Measurements from ENCODE around the gene RWDD2A.
"Not testable (repeated sequence)": the region's sequence is repeated elsewhere in the genome, so short reads cannot be mapped to it uniquely, and the experiment has no call there.

Gene RWDD2A

DNA sequence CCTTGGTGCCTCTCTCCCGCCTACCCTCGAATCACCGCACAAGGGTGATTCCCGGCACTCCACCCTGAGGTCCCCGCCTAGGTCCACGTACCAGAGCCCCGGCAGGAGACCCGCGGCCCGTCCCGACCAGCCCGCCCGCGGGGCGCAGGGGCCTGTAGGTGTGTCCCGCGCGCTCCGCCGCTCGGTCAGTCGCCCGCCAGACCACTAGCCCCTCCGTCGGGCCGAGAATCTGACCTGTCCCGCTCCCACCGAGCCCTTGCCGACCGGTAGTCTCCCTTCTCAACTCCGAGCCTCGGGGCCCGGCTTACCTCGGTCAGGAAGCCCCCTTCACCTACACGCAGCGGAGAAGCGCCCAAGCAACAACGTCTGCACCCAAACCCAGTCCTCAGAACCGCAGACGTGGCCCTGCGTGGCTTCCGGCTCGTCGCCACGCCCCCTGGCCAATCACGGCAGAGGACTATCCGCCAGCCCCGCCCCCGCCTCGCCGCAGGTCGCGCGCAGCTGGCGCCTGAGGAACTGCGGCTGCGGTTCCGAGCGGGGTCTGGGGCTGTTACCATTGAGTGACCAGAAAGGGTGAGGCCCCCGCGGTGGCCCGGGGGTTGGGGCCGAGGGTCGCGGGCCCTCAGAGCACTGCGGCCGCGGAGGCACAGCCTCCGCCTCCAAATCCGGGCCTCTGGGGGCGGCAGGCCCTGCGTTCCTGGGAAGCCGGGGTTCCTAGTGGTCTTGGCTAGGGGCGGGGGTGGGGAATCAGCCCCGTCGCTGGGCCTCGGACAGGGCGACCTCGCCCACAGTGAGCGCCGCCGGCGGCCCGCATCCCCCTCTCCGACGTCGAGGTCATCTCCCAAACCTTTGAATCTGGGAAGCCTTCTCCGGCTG lies at the start of gene RWDD2A, which contains the start of gene PGM3:
Gene RWDD2A (plus strand): TSS at position 487 of the 876 bp plus-strand sequence. CDS start 1,095 bp downstream, outside the sequence.
Gene PGM3 (minus strand): TSS at position 395 of the 876 bp plus-strand sequence. CDS start 2,253 bp downstream, outside the sequence.
- peak; percentile 89 to 90 for DNase-seq

- no peak for DNase-seq
Observed at GRCh38 chr6:83151114-83151513, 42.0 kb upstream of the RWDD2A start.

- no peak for DNase-seq
Observed at GRCh38 chr6:83152913-83153312, 40.2 kb upstream of the RWDD2A start.

- no peak for DNase-seq
Observed at GRCh38 chr6:83153883-83154521, 39.2 kb upstream of the RWDD2A start.

- no peak for DNase-seq
Observed at GRCh38 chr6:83155794-83156193, 37.4 kb upstream of the RWDD2A start.

- no peak for DNase-seq
Observed at GRCh38 chr6:83160167-83160566, 33.0 kb upstream of the RWDD2A start.

GRCh38 chr6:83167726-83168278 lies 25.4 kb upstream of the RWDD2A start:
- no peak for DNase-seq

DNA sequence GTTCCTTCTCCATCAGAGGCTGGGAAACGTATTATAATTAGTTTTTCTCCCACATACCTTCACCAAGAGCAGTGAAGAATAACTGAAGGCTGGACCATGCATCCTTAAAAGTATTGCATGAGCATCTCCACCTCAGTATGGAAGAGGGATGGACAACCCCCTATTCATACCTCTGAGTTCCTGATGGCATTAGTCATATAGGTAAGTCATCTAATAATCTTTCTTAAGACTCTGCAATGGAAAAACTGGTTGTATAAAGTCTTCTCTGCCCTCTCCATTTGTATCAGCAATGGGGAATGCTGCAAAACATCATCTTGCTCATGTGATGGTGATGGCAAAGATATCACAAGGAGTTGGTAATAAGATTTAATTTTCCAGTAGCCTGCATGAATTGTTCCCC lies 24.6 kb upstream of the RWDD2A start:
- DNase-seq: no peak

DNA sequence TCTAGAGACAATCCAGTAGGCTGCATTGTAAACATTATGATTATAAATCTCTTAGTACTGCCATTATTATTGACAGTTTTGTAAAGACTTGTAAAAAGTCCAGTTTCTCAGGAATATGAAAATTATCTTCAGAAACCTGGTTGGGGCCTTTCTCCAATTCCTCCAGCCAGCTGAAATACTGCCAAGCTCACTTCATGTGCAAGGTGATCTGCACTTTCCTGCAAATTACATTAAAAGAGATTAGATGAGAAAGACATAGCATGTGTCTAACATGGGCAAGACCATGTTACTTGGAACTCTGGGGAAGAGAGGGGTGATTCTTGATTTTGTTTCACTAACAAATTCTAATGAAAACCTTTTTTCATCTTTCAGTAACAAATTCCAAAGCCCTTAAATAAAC lies 24.1 kb upstream of the RWDD2A start:
- DNase-seq: no peak

DNA sequence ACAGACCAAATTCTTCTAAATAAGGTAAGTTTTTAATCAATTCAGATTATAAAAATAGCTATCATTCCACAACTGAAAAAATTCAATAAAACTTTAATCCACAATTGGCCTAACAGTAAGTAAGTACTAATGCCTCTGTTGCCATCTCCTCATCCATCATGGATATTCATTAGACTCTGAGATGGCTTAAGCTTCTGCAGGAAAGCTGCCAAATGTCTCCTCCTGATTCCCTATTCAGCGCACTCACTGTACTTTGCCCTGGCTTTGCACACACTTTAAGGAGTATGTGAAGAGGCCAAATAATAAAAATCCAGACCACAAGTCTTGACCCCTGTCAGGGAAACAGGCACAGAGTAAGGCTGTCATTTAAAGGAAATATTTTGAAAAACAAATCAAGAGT lies 23.6 kb upstream of the RWDD2A start:
- no peak for DNase-seq

DNA sequence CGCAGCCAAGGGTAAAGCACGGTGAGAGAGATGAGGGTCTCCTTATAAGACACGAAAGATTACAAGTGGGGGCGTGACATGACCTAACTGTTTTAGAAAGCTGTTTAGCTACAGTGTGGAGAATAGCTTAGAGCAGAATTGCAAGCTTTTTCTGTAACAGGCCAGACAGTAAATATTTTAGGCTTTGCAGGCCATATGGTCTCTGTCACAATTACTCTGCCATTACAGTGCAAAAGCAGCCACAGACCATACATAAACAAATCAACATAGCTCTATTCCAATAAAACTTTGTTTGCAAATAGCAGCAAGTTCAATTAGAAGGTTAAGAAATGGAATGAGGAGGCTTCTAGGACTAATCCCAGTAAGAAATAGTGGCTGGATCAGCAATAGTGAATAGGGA lies 16.9 kb upstream of the RWDD2A start:
- no peak for DNase-seq

GRCh38 chr6:83180426-83180950 lies 12.7 kb upstream of the RWDD2A start:
- no peak for DNase-seq

DNA sequence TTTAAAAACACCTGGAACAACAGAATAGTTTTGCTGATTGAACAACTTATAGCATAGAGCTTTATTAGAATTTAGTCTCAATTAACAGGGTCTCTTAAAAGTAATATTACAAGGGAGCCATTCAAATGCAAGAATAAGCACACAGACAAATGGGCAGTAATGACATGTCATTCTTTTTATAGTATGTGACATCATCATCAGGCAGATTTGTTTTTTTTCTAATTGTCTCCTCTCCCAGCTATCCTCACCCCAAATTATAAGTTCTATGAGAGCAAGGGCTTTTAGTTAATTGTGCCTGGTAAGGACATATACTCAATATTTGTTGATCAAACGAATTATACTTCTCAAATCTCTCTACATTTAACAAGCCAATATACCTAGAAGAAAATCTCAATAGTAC lies 11.0 kb upstream of the RWDD2A start:
- DNase-seq: no peak

GRCh38 chr6:83183082-83183828 lies 9.9 kb upstream of the RWDD2A start:
- no peak for DNase-seq

GRCh38 chr6:83185096-83185495 lies 8.1 kb upstream of the RWDD2A start:
- no peak for DNase-seq

- DNase-seq: no peak
Observed at GRCh38 chr6:83188501-83188900, 4.7 kb upstream of the RWDD2A start.

DNA sequence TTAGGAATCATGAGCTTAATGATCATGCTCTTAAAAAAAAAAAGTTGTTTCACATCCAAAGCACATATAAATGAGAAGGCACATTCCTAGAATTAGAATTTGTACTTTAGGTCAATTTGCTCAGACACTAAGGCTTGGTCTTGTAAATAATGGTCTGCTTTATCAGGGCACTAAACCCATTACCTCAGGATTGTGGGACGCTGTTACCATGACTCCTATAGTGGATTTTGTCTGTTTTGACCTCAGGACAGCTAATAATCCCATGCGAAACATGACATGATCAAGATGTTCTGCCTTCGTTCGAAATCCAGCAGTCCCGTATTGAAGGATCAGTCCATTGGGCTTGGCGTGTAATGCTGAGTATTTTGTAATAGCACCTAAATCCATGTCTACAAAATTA lies 2.5 kb upstream of the RWDD2A start:
- DNase-seq: no peak

DNA sequence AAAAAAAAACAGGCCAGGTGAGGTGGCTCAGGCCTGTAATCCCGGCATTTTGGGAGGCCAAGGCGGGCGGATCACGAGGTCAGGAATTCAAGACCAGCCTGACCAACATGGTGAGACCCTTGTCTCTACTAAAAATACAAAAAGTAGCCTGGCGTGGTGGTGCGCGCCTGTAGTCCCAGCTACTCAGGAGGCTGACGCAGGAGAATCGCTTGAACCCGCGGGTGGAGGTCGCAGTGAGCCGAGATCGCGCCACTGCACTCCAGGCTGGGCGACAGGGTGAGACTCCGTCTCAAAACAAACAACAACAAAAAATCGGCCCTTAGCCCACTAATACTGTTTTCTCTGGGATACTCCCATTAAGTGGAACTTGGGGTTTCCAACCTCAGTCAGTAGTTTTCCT lies 1.2 kb upstream of the RWDD2A start:
- DNase-seq: not testable (repeated sequence)

DNA sequence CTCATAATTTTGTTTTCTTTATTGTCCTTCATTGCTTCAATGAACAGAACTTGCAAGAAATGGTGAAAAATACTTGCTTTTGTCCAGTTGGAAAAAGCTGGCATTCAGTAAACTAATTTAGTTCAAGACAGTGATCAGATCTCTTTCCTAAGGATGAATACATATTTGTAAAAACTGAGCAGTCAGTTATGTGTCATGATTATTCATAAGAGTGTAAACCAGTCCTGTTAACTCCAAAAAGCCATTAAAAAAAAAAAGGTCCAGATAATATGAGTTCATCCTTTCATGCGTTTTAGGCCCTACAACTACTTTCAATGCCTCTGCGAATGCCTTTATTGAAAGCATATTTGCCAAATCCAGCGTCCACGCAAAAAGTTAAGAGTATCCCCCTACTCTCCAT lies 701 bp upstream of the RWDD2A start:
- DNase-seq: no peak

GRCh38 chr6:83193747-83194566 lies 800 bp downstream of the RWDD2A start:
- peak in 1 of 2 donors; percentile 31 for DNase-seq

DNA sequence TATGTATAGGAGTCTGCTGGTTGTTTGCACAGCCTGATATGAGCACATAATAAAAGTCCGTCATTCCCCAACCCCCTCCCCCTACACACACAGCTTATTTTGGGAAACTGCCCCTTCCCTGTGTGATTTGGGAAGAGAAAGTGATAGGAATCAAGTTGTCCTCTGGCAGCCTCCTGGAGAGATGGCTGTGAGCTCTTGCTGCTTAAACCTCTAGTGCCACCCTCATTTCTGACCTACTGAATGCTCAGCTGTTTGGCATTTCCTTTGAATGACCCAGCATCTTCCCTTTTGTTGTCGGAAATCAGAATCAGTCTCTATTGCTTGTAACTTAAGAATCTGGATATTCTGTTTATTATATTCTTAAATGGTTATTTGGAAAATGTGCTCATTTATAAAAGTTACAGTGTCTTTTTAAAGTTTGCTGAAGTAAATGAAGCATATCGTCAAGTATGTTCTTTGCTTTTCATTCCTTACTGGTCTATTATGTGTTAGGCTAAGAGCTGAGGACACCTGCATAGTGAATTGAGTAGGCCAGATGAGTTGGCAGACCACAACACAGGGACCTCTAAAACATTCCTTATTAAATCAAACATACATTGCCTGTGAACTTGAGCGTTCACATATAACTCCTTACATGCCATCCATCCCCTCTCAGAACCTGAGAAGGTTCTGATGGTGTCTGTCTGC lies 5.5 kb downstream of the RWDD2A start:
- no peak for DNase-seq

Measured in CD4-positive, alpha-beta T cell treated with Interferon alpha-2 for 1 hour (primary cell).